ENCODE results near the gene SFXN5. TPM values are rescaled to one million over a fixed set of nuclear protein-coding genes. Genes with fewer than 3 reads are reported as not detected.

The SFXN5 gene
- polyA plus RNA-seq, 5 donors, result 13.7 to 17.6 (median 14.9) TPM

DNA sequence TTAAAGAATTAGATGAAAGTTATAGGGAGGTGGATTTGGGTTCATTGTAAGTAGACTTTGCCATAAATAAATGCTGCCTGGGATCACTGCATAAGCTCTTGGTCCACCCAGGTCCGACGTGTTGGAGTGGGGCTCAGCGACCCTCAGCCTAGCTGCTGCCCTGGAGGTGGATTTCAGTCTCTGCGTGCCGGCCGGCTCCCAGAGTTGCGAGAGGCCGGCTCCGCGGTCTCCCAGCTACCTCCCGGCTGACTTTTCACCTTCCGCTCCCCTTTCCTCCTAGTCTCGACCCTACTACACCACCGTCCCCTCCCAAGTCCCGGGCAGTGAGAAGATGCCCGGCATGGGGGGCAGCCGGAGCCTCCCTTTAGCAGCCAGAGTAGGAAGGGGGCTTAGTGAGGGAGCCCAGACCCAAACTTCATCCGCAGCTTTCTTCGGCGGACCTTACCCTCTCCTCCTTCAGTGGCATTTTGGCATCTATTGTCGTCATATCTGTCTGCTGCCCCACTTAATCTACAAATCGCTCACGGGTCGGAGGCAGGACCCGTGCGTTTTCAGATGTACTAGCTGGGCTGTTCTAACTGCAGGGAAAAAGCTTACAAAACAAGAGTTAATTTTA, 146.1 kb downstream of the SFXN5 start:
- DNase-seq, result no peak

DNA sequence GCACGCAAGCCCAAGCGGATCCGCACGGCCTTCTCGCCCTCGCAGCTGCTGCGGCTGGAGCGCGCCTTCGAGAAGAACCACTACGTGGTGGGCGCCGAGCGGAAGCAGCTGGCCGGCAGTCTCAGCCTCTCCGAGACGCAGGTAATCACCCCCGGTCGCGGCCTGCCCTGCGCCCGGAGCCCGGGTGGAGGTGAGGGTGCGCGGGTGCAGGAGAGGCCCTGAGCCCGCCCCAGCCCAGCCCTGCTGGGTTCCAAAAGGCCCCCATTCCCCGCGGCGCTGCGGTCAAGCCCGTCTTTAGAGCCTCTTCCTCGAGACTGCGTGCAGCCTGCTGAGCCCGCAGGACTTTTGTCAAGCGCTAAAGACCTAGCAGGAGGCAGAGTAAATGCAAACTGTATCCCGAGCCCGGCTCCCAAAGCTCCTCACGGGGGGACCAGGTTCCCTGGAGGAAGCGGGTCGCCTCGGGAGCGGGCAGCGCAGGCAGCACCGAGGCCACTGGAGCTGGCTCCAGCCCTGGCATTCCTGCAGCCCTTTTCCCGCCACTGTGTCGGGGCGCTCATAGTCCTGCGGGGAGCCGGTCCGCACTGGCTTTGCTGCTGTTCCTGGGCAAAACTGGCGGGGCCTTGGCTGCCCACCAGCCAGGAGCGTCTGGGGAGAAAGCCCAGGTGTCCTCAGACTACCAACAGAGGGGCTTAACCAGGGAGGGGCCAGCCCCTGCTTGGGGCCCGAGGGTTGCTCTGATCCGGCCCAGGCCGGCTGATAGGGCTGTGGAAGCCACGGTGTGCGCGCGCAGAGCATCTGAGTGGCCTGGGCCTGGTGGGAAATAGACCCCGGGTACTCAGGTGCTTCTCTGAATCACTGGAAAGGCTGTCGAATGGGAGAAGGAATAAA, 146.9 kb downstream of the SFXN5 start:
- no peak for DNase-seq

DNA sequence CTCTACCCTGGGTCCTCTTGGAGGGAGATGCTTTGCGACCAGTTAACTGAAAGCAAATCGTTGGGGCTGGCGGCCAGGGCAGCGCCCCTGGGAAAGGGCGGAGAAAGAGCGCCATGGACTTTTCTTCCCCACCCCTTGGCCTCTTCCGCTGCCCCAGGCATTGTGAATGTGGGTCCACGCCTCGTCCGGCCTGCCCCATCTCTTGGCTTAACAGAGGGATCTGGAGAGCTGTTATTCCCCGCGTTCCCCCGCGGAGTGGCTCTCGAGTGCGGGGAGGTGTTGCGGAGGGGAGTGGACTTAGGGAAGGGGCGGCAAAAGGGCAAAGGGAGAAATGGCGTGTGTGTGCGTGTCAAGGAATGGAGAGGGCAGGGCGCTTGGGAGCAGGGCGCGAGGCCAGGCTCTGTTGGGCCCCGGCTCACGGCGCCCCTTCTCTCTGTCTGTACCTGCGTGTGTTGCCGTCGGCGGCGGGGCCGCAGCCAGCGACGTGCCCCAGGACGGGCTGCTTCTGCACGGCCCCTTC, 147.6 kb downstream of the SFXN5 start:
- DNase-seq, result no peak

DNA sequence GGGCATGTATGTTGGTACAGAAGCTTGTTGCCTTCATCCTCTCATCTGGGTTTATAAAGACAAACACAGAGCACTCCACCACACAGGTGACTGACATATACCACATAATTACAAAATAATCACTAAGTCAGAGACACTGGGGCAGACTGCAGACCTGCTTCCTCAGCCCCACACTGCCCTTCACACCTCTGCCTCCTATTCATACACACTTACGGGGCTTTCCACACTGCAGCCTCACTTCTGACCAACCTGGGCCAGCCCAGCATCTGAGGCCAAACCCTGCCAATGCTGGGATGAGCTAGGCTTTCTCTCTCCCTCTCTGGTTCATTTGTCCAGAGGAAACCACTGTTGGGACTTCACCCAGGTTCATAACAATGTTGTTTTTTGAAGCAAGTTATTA, 149.7 kb downstream of the SFXN5 start:
- no peak for DNase-seq

DNA sequence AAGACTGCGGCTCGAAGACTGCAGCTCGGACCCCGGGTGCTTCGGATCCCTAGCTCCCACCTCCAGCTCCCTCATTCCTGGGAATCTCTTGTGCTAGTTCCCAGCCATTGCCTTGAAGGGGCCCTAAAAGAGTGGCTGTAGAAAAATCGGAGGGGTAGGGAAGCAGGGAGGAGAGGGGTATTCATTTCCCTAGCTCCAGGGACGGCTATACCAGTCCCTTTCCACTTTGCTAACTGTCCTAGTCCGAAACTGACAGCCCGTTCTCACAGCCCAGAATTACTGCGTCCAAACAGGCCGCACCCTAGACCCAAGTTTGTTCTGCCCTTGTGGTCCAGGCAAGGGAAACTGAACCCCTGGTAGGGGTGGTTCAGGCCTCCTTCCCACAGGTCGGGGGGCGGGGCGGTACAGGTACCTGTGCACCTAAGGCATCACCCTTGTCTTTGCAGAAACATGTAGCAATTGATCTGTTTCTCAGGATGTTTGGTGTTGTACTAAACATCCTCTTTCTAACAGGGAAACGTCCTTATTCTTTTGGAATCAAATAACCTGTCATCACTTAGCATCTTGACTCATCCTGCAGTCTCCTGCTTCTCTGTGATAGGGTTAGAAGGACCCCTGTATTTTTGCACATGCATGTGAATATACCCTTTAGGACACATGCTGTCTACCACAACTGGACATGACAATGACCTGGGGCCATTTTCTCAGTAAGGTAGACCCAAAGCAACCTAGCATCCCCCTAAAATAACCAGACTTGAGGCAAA, 150.2 kb downstream of the SFXN5 start:
- DNase-seq, result no peak

DNA sequence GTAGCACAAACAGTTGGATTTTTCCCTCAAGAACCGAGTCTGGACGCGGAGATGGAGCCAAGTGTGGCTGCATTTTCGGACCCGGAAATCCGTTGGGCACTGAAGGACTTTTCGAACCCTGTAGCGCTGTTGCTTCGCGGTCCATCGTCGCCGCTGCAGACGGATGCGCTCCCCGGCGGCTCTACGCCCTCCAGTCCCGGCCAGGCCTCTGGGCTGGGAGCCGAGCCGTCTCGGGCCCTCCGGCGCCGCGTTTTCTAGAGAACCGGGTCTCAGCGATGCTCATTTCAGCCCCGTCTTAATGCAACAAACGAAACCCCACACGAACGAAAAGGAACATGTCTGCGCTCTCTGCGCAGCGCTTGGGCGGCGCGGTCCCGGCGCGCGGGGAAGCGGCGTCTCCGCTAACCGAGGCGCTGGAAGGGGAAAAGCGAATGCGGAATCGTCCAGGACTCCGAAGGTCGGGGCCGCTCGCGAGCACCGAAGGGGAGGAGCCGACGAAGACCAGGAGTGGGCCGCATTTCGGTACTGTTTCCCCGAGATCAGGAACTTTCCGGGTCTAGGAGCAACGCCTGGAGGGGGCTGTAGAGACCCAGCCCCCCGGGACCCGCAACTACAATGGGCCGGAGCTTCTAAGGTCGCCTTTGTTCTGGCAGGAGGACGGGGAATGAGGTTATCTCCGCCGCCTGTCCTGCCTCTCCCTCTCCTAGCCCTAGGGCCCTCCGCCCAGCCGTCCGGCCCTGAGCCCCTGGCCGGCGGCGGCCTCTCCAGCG, 151.0 kb downstream of the SFXN5 start:
- DNase-seq, result peak in 1 of 2 donors; percentile 38

GRCh38 chr2:72919414-72920317, 151.8 kb downstream of the SFXN5 start:
- no peak for DNase-seq

DNA sequence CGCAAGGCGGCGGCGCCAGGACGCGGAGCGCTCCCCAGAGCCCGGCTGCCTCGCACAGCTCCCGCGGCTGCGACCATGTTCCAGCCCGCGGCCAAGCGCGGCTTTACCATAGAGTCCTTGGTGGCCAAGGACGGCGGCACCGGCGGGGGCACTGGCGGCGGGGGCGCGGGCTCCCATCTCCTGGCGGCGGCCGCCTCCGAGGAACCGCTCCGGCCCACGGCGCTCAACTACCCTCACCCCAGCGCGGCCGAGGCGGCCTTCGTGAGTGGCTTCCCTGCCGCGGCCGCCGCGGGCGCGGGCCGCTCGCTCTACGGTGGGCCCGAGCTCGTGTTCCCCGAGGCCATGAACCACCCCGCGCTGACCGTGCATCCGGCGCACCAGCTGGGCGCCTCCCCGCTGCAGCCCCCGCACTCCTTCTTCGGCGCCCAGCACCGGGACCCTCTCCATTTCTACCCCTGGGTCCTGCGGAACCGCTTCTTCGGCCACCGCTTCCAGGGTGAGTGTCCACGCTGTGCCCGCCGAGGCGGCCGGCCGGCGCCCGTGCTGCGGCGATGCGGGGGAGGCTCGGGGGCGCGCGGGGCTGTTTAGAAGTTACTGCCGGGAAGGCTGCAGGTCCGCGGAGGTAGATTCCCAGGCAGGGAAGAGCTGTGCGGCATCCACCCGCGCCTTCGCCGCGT, 153.5 kb downstream of the SFXN5 start:
- DNase-seq, result no peak

GRCh38 chr2:72917138-72917876, 154.2 kb downstream of the SFXN5 start, which contains the start of gene EMX1:
TSS of gene EMX1 (plus strand) at chr2:72917519. CDS start at chr2:72917853, 334 bp downstream.
- no peak for DNase-seq

GRCh38 chr2:72916743-72917137, 154.8 kb downstream of the SFXN5 start:
- no peak for DNase-seq

GRCh38 chr2:72915907-72916742, 155.4 kb downstream of the SFXN5 start:
- DNase-seq, result no peak

- DNase-seq, result no peak
Measured at GRCh38 chr2:72915320-72915906, 156.1 kb downstream of the SFXN5 start.

- DNase-seq, result no peak
Measured at GRCh38 chr2:72914589-72915319, 156.8 kb downstream of the SFXN5 start.

DNA sequence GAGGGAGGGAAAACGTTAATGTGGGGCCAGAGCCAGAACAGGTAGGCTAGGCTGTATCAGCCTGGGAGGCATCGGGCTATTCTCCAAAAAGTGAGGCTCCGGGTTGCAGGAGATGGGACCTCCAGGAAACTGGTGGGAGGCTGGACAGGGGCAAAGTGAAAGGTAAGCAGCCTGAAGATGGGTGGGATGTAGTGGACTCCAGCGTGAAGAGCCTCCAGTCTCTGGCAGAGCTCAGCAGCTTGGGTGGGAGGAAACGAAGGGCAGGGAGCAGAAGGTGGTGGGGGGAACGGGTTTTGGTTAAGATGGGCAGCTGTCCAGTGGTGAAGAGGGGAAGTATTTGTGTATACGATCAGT, 157.3 kb downstream of the SFXN5 start:
- DNase-seq, result no peak

DNA sequence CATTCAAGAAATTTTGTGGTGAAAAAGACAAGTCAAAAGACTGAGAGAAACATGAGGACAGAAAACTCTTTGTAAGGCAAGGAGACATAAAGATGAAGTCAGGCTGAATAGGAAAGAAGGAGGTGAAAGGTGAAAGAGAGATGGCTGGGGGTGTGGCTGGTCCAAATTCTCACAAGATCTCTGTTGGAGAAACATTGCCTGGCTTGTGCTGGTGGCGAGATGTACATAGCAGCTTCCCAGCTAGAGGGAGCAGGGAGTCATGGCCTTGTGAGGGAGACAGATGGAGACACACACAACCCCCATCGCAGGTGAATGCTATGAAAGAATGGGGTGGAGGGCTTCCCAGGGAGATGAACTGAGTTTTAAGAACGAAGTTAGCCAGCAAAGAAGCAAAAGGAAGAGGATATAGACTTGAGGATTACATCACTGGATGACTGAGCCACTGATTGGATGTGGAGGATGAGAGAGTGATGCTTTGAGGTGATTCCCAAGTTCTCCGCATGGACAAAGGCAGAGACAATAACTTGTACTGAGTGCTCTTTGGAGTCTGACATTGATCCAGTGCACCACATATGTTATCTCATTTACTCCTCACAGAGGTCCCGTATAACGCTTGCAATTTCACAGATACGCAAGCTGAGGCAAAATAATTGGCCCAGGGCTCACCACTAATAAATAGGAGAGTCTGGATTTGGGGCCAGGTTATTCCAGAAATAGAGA, 157.9 kb downstream of the SFXN5 start:
- DNase-seq, result no peak

DNA sequence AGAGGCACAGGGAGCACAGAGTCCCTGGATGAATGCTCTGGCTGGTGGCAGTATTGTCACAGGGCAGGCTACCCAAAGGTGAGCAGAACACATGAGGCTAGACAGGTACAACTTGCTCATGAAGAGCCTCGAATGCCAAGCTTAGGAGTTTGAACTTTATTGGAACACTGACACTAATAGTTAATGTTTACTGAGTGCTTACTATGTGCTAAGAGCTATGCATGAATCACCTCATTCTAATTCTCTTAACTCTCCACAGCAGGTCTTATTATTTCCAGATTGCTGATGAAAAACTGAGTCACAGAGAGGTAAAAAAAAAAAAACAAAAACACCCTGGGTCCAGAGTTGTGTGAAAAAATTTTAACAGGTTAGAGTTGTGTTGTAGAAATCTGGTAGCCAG, 160.3 kb downstream of the SFXN5 start:
- no peak for DNase-seq
